ENCODE measurements around the gene GARIN5A.

The GARIN5A gene

DNA sequence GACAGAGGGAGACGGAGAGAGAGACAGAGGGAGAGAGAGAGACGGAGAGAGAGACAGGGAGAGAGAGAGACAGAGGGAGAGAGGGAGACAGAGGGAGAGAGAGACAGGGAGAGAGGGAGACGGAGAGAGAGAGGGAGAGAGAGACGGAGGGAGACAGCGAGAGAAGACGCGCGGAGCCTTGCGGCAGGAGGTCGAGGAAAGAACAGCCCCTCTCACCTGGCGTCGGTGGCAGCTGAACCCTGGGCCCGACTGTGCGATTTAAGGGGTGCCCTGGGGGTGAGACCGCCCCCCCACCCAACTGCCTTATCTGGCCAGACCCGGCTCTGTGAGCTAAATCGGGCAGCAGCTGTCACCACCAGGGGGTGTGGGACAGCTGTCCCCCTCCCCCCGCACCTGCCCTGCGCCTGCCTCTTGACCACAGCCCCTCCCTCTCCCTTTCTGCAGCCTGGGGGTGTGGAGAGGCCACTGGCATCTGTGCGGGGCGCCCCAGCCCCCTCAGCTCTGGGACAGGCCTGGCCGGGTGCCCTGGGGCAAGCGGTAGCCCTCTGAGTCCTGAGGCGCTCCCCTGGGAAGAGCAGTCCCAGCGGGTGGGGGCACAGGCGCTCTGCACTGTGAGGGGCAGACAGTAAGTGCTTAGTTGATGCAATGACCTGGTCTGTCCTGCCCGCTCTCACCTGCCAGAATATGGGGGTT lies 23.6 kb upstream of the GARIN5A start:
- TF ChIP-seq, protein P1, sequence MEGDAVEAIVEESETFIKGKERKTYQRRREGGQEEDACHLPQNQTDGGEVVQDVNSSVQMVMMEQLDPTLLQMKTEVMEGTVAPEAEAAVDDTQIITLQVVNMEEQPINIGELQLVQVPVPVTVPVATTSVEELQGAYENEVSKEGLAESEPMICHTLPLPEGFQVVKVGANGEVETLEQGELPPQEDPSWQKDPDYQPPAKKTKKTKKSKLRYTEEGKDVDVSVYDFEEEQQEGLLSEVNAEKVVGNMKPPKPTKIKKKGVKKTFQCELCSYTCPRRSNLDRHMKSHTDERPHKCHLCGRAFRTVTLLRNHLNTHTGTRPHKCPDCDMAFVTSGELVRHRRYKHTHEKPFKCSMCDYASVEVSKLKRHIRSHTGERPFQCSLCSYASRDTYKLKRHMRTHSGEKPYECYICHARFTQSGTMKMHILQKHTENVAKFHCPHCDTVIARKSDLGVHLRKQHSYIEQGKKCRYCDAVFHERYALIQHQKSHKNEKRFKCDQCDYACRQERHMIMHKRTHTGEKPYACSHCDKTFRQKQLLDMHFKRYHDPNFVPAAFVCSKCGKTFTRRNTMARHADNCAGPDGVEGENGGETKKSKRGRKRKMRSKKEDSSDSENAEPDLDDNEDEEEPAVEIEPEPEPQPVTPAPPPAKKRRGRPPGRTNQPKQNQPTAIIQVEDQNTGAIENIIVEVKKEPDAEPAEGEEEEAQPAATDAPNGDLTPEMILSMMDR (IDR thresholded peaks at IDR 0.05; ENCODE audit: low read depth, low read length, missing control alignments): peak; percentile 37
- no peak overlapping the region for H3K4me3 ChIP-seq (ENCODE audit: low read depth, low read length)

DNA sequence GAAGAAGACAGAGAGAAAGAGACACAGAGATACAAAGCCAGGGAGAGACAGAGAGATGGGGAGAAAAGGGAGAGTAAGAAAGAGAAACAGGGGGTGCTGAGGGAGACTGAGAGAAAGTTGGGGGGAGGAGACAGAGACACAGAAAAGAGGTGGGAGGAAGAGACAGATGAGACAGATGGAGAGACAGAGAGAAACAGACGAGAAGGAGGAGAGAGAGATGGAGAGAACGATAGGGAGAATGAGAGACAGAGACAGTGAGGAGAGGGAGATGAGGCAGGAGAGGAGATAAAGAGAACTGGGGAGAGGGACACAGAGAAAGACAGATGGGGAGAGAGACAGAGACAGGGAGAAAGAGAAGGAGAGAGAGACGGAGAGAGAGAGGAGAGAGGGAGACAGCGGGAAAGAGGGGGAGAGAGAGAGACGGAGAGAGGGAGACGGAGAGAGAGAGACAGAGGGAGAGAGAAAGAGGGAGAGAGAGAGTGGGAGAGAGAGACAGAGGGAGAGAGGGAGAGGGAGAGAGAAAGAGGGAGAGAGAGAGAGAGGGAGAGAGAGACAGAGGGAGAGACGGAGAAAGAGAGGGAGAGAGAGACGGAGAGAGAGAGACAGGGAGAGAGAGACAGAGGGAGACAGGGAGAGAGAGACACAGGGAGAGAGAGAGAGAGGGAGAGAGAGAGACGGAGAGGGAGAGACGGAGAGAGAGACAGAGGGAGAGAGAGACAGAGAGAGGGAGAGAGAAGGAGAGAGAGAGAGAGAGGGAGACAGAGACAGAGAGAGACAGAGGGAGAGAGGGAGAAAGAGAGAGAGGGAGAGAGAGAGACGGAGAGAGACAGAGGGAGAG lies 21.8 kb upstream of the GARIN5A start:
- H3K4me3 ChIP-seq (ENCODE audit: low read depth, low read length): no peak overlapping the region
- TF ChIP-seq, protein P1 (IDR thresholded peaks at IDR 0.05; ENCODE audit: low read depth, low read length, missing control alignments): no peak
- no peak for DNase-seq (ENCODE audit: low read depth)

More for the DNA sequence above, 23.6 kb upstream of the GARIN5A start:
- no peak for DNase-seq (ENCODE audit: low read depth)

DNA sequence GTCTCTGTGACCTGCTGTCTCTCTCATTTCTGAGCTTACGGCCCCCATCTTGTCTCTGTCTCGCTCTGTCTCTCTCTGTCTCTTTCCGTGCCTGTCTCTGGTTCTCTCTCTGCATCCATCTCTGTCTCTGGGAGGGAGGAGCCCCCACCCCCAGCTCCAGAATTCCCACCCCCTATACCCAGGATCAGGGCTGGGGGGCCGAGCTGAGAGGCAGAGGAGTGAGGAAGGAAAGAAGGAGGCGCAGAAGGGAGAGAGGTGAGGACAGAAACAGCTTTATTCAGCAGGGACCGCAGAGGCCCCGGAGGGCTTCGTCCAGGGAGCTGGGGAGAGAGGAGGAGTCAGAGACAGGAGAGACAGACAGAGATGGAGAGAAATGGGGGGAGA lies 20.4 kb upstream of the GARIN5A start:
- TF ChIP-seq, protein P1 (IDR thresholded peaks at IDR 0.05; ENCODE audit: low read depth, low read length, missing control alignments): no peak

DNA sequence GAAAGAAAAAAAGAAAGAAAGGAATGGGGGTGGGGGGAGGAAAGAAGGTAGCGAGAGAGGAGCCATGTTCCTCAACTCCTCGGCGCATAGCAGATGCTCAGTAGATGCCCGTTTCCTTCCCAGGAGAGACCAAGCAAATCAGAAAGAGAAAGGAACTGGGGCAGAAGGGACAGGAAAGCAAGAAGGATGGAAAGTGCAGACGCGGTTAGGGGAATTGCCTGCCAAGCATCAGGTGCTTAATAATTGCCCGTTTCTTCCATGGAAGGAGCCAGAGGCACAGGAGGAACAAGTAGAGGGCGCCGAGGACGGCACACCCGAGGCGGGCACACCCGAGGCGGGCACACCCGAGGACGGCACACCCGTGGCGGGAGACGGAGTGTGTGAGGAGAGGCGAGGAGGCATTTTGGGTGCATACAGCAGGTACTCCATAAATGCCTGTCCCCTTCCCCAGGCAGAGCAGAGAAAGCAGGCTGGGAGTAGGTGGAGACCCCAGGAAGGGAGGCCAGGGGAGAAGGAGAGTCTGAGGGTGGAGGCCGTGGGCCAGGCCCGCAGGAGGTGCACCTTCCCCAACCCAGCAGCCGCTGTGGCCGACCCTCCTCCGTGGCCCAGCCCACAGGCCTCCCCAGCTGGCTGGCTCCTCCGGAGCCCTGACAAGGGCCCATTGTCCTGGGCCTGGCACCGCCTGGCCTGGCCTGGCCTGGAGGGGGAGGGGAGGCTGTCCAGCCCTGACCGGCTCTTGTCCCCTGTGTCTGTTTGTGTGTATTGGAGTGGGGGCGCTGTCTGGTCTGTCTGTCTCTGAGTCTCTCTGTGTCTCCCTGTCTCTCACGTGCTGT lies 19.8 kb upstream of the GARIN5A start:
- no peak overlapping the region for H3K4me3 ChIP-seq (ENCODE audit: low read depth, low read length)
- TF ChIP-seq, protein P1 (IDR thresholded peaks at IDR 0.05; ENCODE audit: low read depth, low read length, missing control alignments): no peak
- no peak for DNase-seq (ENCODE audit: low read depth)

More for the DNA sequence above, 20.4 kb upstream of the GARIN5A start:
- no peak overlapping the region for H3K4me3 ChIP-seq (ENCODE audit: low read depth, low read length)
- DNase-seq (ENCODE audit: low read depth): no peak

DNA sequence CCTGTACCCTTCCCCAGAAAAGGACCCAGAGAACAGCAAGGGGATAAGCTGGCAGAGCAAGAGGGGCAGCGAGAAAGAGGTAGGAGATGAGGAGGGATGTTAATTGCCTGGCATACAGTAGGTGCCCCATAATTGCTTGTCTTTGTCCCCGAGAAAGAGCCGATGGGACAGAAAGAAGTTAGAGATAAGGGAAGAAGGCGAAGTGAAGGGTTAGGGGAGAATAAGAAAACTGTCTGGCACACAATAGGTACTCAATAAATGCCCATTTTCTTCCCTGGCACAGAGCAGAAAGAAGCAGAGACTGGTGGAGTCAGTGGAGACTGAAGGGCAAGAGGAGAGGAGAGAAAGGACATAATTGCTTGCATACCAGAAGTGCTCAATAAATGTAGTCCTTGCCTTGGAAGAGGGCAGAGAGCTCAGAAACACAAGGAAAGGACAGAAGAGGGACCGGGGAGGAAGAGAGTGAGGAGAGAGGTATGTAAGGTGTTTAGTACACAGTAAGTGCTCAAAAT lies 18.4 kb upstream of the GARIN5A start:
- no peak for DNase-seq (ENCODE audit: low read depth)
- TF ChIP-seq, protein P1 (IDR thresholded peaks at IDR 0.05; ENCODE audit: low read depth, low read length, missing control alignments): no peak
- H3K4me3 ChIP-seq (ENCODE audit: low read depth, low read length): no peak overlapping the region

DNA sequence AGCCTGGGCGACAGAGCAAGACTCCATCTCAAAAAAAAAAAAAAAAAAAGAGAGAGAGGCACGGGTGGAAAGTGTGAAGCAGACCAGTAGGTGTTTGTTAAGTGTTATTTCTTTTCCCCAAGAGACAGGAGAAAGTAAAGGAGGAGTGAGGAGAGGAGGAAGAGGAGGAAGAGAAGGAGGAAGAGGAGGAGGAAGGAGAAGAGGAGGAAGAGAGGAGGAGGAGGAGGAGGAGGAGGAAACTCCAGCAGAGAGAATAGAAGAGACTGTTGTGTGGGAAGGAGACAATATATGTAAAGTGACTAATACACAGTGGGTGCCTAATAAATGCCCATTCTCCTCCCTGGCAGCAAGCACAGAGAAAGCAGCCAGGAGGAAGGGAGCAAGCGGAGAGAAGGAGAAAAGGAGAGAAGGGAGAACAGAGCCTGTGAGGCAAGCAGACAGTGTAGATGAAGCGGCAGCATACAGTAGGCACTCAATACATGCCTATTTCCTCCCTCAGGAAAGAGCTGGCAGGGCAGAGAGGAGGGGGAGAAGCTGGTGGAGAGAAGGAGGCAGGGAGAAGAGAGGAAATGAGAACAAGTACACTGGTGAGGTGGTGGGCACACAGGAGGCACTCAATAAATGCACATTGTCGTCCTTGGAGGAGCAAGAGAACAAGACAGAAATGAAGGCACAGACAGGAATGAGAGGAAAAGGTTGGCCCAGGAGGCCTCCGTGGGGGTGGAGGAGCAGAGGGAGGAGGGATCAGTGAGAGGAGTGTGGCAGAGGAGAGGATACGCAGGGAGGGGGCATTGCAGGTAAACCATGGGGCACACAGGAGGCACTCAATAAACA lies 17.8 kb upstream of the GARIN5A start:
- TF ChIP-seq, protein P1 (IDR thresholded peaks at IDR 0.05; ENCODE audit: low read depth, low read length, missing control alignments): no peak
- DNase-seq (ENCODE audit: low read depth): no peak
- H3K4me3 ChIP-seq (ENCODE audit: low read depth, low read length): no peak overlapping the region
